Mesodermal cell (in vitro differentiated cells): ENCODE data around the gene LRP6.
"Not testable (repeated sequence)": the region's sequence is repeated elsewhere in the genome, so short reads cannot be mapped to it uniquely, and the experiment has no call there.

Experiments used
- H3K27ac ChIP-seq: 2 replicates; pipeline ENCODE4 v1.7.0; 2013; ENCODE audit warnings: mild to moderate bottlenecking, low read depth, low read length, moderate library complexity; ENCODE audit not compliant: severe bottlenecking
- H3K36me3 ChIP-seq: 2 replicates; pipeline ENCODE4 v1.7.1; 2013; ENCODE audit warnings: mild to moderate bottlenecking, low read length, moderate library complexity; ENCODE audit not compliant: control insufficient read depth, insufficient read depth
- H3K4me1 ChIP-seq: one replicate; pipeline ENCODE4 v1.7.1; 2013; ENCODE audit warnings: mild to moderate bottlenecking, low read length; ENCODE audit not compliant: insufficient read depth, control insufficient read depth, poor library complexity, severe bottlenecking
- H3K4me3 ChIP-seq: 2 replicates; pipeline ENCODE4 v1.7.0; 2013; ENCODE audit warnings: low read length, control low read depth, mild to moderate bottlenecking; ENCODE audit not compliant: insufficient read depth, poor library complexity, severe bottlenecking; ENCODE audit errors: extremely low read depth
- H3K9me3 ChIP-seq: 2 replicates; pipeline ENCODE4 v1.7.1; 2013; ENCODE audit warnings: mild to moderate bottlenecking, low read length, moderate library complexity; ENCODE audit not compliant: control insufficient read depth
- WGBS, 2 experiments: methylation state at CpG; one replicate each; pipeline ENCODE4 v1.1.5; 2013; ENCODE audit warnings: missing lambda C conversion rate in 2 of 2; ENCODE audit not compliant: insufficient coverage in 2 of 2; 5-methylcytosine and 5-hydroxymethylcytosine counted together

Gene LRP6

GRCh38 chr12:12156828-12157227 lies 110.0 kb downstream of the LRP6 start:
- Histone ChIP-seq H3K36me3 (peaks cover 47% of the 10 kb centered on the region), H3K27ac (no peak overlapping the region), H3K4me1 (no peaks in the 10 kb centered on the region), H3K4me3 (no peak overlapping the region), H3K9me3 (no peaks in the 10 kb centered on the region)
- 88 to 100% methylated on average over 2 of the region's 2 CpGs for WGBS, 2 experiments

GRCh38 chr12:12156116-12156515 lies 110.7 kb downstream of the LRP6 start:
- Histone ChIP-seq H3K27ac (no peak overlapping the region), H3K4me1 (no peaks in the 10 kb centered on the region), H3K36me3 (peaks cover 46% of the 10 kb centered on the region), H3K9me3 (no peaks in the 10 kb centered on the region), H3K4me3 (no peak overlapping the region)
- 96 to 100% methylated on average over 3 to 4 of the region's 6 CpGs for WGBS, 2 experiments

DNA sequence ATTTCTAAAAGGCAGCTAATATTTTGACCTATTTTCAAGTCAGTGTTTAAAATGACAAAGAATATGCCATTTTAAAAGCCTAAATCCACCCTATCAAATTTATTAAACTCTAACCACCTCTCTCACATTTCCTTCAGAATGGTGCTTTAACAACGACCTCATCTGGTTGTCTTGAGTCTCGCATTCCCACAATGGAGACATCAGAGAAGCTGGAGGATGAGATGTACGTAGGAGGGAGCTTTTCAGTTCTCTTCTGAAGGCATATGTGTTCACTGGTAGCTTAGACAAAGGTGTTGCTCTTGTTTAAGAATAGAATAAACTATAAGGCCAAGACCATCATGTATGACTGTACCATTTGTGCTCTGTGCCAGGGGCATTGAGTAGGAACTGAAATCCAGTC lies 113.2 kb downstream of the LRP6 start:
- no peaks in the 10 kb centered on the region for H3K9me3 ChIP-seq
- 88 to 92% methylated on average over 3 of the region's 3 CpGs for WGBS, 2 experiments
- peaks cover 60% of the 10 kb centered on the region for H3K36me3 ChIP-seq
- H3K4me1 ChIP-seq = no peaks in the 10 kb centered on the region
- H3K4me3 ChIP-seq = no peak overlapping the region
- H3K27ac ChIP-seq = no peak overlapping the region

GRCh38 chr12:12147111-12147510 lies 119.7 kb downstream of the LRP6 start:
- no peaks in the 10 kb centered on the region for H3K9me3 ChIP-seq
- 95 to 96% methylated on average over 2 to 3 of the region's 6 CpGs for WGBS, 2 experiments
- H3K4me3 ChIP-seq = no peak overlapping the region
- H3K27ac ChIP-seq = no peak overlapping the region
- no peaks in the 10 kb centered on the region for H3K4me1 ChIP-seq
- peaks cover 49% of the 10 kb centered on the region for H3K36me3 ChIP-seq

- WGBS, 2 experiments = no CpG with 5 or more reads among the region's 1 CpG
- H3K27ac ChIP-seq = not testable (repeated sequence)
These were observed 122.3 kb downstream of the LRP6 start for GRCh38 chr12:12144531-12144930.

GRCh38 chr12:12141000-12141399 lies 125.8 kb downstream of the LRP6 start:
- H3K27ac ChIP-seq = no peak overlapping the region

More at GRCh38 chr12:12144531-12144930, 122.3 kb downstream of the LRP6 start:
- not testable (repeated sequence) for H3K9me3 ChIP-seq, H3K4me1 ChIP-seq, H3K4me3 ChIP-seq
- peaks cover 30% of the 10 kb centered on the region for H3K36me3 ChIP-seq

DNA sequence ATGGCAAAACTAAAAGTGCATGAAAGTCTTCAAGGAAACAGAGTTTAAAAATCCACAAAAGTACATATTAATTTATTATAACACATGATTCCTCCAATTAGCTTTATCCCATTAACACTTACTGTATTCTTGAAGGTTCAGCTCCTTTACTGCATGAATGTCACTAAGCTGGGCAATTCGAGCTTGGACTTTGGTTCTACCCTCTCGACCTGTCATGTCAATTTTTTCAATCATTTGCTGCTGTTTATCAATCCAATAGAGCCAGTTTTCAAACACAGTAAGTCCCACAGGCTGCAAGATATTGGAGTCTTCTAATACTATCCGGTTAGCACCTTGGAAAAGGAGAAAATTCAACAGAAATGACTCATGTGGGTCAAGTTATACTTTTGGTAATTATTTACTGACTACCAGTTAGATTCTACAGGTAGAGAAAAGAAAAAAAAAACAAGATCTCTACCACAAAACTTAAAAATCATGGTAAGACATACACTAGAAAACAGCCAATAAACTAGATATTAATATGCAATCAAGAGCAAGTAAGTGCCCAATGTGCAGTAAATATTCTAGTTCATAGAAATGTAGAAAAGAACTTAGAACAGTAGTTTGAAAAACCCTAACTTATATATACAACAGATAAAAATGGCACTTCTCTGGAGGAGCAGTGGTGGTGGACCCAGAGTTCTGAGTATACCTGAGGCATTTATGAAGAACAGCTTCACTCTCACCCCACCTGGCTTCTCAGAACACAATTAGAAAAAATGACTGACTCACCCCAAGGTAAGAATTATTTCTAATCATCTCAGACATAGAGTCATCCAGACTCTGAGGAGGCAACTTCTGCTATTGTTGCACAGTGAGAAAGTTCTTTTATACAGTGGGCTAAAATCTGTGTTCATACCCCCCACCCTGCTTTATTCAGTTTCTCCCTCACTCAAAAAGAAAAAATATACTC lies 128.4 kb downstream of the LRP6 start:
- 86 to 87% methylated on average over 2 of the region's 3 CpGs for WGBS, 2 experiments
- H3K9me3 ChIP-seq = no peaks in the 10 kb centered on the region
- no peak overlapping the region for H3K27ac ChIP-seq
- no peaks in the 10 kb centered on the region for H3K4me1 ChIP-seq
- H3K36me3 ChIP-seq = peaks cover 29% of the 10 kb centered on the region
- no peak overlapping the region for H3K4me3 ChIP-seq

More at GRCh38 chr12:12141000-12141399, 125.8 kb downstream of the LRP6 start:
- no peaks in the 10 kb centered on the region for H3K9me3 ChIP-seq
- no peaks in the 10 kb centered on the region for H3K4me1 ChIP-seq
- H3K4me3 ChIP-seq = no peak overlapping the region
- peaks cover 27% of the 10 kb centered on the region for H3K36me3 ChIP-seq

- Histone ChIP-seq H3K27ac (no peak overlapping the region), H3K4me1 (no peaks in the 10 kb centered on the region), H3K36me3 (peaks cover 47% of the 10 kb centered on the region), H3K9me3 (no peaks in the 10 kb centered on the region), H3K4me3 (no peak overlapping the region)
- 100% methylated on average over 1 to 2 of the region's 5 CpGs for WGBS, 2 experiments
These were observed 133.1 kb downstream of the LRP6 start for GRCh38 chr12:12133785-12134184.

- whole genome bisulfite sequencing, 2 experiments = 76 to 79% methylated on average over 2 of the region's 3 CpGs
- H3K4me3 ChIP-seq = no peak overlapping the region
- no peak overlapping the region for H3K27ac ChIP-seq
- H3K9me3 ChIP-seq = no peaks in the 10 kb centered on the region
- H3K36me3 ChIP-seq = peaks cover 43% of the 10 kb centered on the region
- H3K4me1 ChIP-seq = no peaks in the 10 kb centered on the region
These were observed 133.6 kb downstream of the LRP6 start for GRCh38 chr12:12133259-12133658.

- no peak overlapping the region for H3K4me3 ChIP-seq
- peaks cover 58% of the 10 kb centered on the region for H3K36me3 ChIP-seq
- H3K9me3 ChIP-seq = no peaks in the 10 kb centered on the region
- WGBS, 2 experiments = 100% methylated on average over 1 of the region's 4 CpGs; no CpG with 5 or more reads in 1 of the 2 experiments
- no peak overlapping the region for H3K27ac ChIP-seq
- H3K4me1 ChIP-seq = no peaks in the 10 kb centered on the region
These were observed 138.2 kb downstream of the LRP6 start for GRCh38 chr12:12128670-12129069.

GRCh38 chr12:12127304-12127703 lies 139.5 kb downstream of the LRP6 start:
- Histone ChIP-seq H3K36me3 (peaks cover 65% of the 10 kb centered on the region), H3K4me1 (no peaks in the 10 kb centered on the region), H3K27ac (no peak overlapping the region), H3K9me3 (no peaks in the 10 kb centered on the region), H3K4me3 (no peak overlapping the region)
- WGBS, 2 experiments = 80 to 88% methylated on average over 1 to 2 of the region's 2 CpGs
